Epithelial cell of esophagus (primary cell): ENCODE measurements around the gene DENND5B.
A peak's percentile ranks its signal among the peaks of the same experiment; 100 is the strongest.

Experiments used
- DNase-seq: peaks from one replicate; pipeline ENCODE4 v3.0.0; 2010; ENCODE audit warnings: low read depth
- H3K4me3 ChIP-seq: 2 replicates; pipeline ENCODE4 v1.5.1; 2011; ENCODE audit warnings: mild to moderate bottlenecking, low read length, control low read depth
- CTCF ChIP-seq: IDR thresholded peaks from 2 replicates; pipeline ENCODE4 v1.5.1; 2011; ENCODE audit warnings: low read depth, mild to moderate bottlenecking, low read length, control low read depth, inconsistent platforms; ENCODE audit not compliant: insufficient read depth; ENCODE audit errors: missing control alignments

Gene DENND5B

GRCh38 chr12:31519511-31519910, 71.4 kb downstream of the DENND5B start:
- no peak overlapping the region for H3K4me3 ChIP-seq
- no peak for DNase-seq
- TF ChIP-seq CTCF, result no peak

- H3K4me3 ChIP-seq, result no peak overlapping the region
- DNase-seq, result peak; percentile 93
- no peak for TF ChIP-seq CTCF
These were observed 72.2 kb downstream of the DENND5B start for GRCh38 chr12:31518680-31519227.

GRCh38 chr12:31517994-31518393, 72.9 kb downstream of the DENND5B start:
- no peak for DNase-seq
- H3K4me3 ChIP-seq, result no peak overlapping the region
- TF ChIP-seq CTCF, result no peak

GRCh38 chr12:31516702-31517101, 74.2 kb downstream of the DENND5B start:
- TF ChIP-seq CTCF, result no peak
- no peak overlapping the region for H3K4me3 ChIP-seq
- DNase-seq, result no peak

GRCh38 chr12:31514912-31515311, 76.0 kb downstream of the DENND5B start:
- TF ChIP-seq CTCF, result no peak

GRCh38 chr12:31510034-31510433, 80.9 kb downstream of the DENND5B start:
- no peak for TF ChIP-seq CTCF
- no peak overlapping the region for H3K4me3 ChIP-seq
- no peak for DNase-seq

More at GRCh38 chr12:31514912-31515311, 76.0 kb downstream of the DENND5B start:
- DNase-seq, result no peak
- H3K4me3 ChIP-seq, result no peak overlapping the region

- no peak for TF ChIP-seq CTCF
- no peak for DNase-seq
- H3K4me3 ChIP-seq, result no peak overlapping the region
These were observed 82.3 kb downstream of the DENND5B start for GRCh38 chr12:31508436-31509150.
